Fibroblast of skin of abdomen (primary cell): Measurements from ENCODE around the gene CFAP107.
A peak's percentile ranks its signal among the peaks of the same experiment; 100 is the strongest.

Experiments used
- DNase-seq: peaks from one replicate; pipeline ENCODE4 v3.0.0-alpha.2; 2013

CFAP107 gene

GRCh38 chr1:12745126-12745991 lies 641 bp upstream of the CFAP107 start:
- DNase-seq, result peak; percentile 56

- DNase-seq, result no peak
Observed at GRCh38 chr1:12748778-12749355, 2.9 kb downstream of the CFAP107 start.

GRCh38 chr1:12754738-12755137 lies 8.7 kb downstream of the CFAP107 start:
- no peak for DNase-seq

GRCh38 chr1:12756273-12756672 lies 10.3 kb downstream of the CFAP107 start:
- DNase-seq, result no peak

- DNase-seq, result no peak
Observed at GRCh38 chr1:12756768-12757413, 10.9 kb downstream of the CFAP107 start.

GRCh38 chr1:12757836-12758235 lies 11.8 kb downstream of the CFAP107 start:
- DNase-seq, result no peak

- no peak for DNase-seq
Observed at GRCh38 chr1:12760256-12760795, 14.3 kb downstream of the CFAP107 start.

GRCh38 chr1:12761781-12762180 lies 15.8 kb downstream of the CFAP107 start:
- DNase-seq, result no peak

- DNase-seq, result no peak
Observed at GRCh38 chr1:12762766-12763165, 16.8 kb downstream of the CFAP107 start.

- no peak for DNase-seq
Observed at GRCh38 chr1:12763479-12763878, 17.5 kb downstream of the CFAP107 start.

GRCh38 chr1:12764016-12764415 lies 18.0 kb downstream of the CFAP107 start:
- no peak for DNase-seq

GRCh38 chr1:12769031-12769430 lies 23.0 kb downstream of the CFAP107 start:
- no peak for DNase-seq

- no peak for DNase-seq
Observed at GRCh38 chr1:12769976-12770505, 24.0 kb downstream of the CFAP107 start.

- DNase-seq, result no peak
Observed at GRCh38 chr1:12770620-12771019, 24.6 kb downstream of the CFAP107 start.

GRCh38 chr1:12771186-12771585 lies 25.2 kb downstream of the CFAP107 start:
- no peak for DNase-seq

GRCh38 chr1:12772520-12772919 lies 26.5 kb downstream of the CFAP107 start:
- no peak for DNase-seq

GRCh38 chr1:12773438-12773837 lies 27.4 kb downstream of the CFAP107 start, which contains the start of gene PRAMEF12:
TSS of gene PRAMEF12 (plus strand) at chr1:12773738. CDS start at chr1:12774868, 1,130 bp downstream.
- DNase-seq, result no peak

- DNase-seq, result no peak
Observed at GRCh38 chr1:12774801-12775345, 28.9 kb downstream of the CFAP107 start.

- DNase-seq, result no peak
Observed at GRCh38 chr1:12775443-12775842, 29.4 kb downstream of the CFAP107 start.

GRCh38 chr1:12776801-12777557 lies 31.0 kb downstream of the CFAP107 start:
- no peak for DNase-seq

GRCh38 chr1:12778061-12778460 lies 32.1 kb downstream of the CFAP107 start:
- no peak for DNase-seq

GRCh38 chr1:12778907-12779306 lies 32.9 kb downstream of the CFAP107 start:
- no peak for DNase-seq
